Panc1 (cell line): ENCODE data around the gene TRIL. TPM values are rescaled to one million over a fixed set of nuclear protein-coding genes. Genes with fewer than 3 reads are reported as not detected.

Experiments used
- ATAC-seq: fragments of 200-7000 bp; cut with Tn5 transposase; 2 replicates; pipeline ENCODE4 v1.9.1; 2020; ENCODE audit warnings: mild to moderate bottlenecking, moderate library complexity
- BruUV-seq: library from RNA; stranded (reverse); fragments of 400-500 nt; replicated peaks from 2 replicates; lab custom pipeline; 2021; lab: Mats Ljungman, UMichigan
- CTCF ChIA-PET: fragments of 300-600 bp; sonication (Branson Sonifier 250); formaldehyde crosslinking; loops from one replicate; lab custom pipeline; 2022; ENCODE audit warnings: antibody characterized with exemption; lab: Charles Lee
- POLR2A ChIA-PET: fragments of 300-600 bp; sonication (Branson Sonifier 250); formaldehyde crosslinking; loops from one replicate; lab custom pipeline; 2022; ENCODE audit warnings: antibody characterized with exemption; lab: Charles Lee
- DNase-seq: peaks from one replicate; pipeline ENCODE4 v3.0.0-alpha.2; 2010; ENCODE audit warnings: low read depth, low spot score
- H3K27ac ChIP-seq: 2 replicates; pipeline ENCODE4 v1.5.1; 2011; ENCODE audit warnings: mild to moderate bottlenecking, low read length, inconsistent platforms
- H3K27me3 ChIP-seq: fragments of 200-500 bp; sonication (Bioruptor generic); 2 replicates; pipeline ENCODE4 v1.6.0; 2014; ENCODE audit warnings: low read length, inconsistent platforms; ENCODE audit not compliant: control insufficient read depth, insufficient read depth
- H3K36me3 ChIP-seq: fragments of 200-500 bp; sonication (Bioruptor generic); 2 replicates; pipeline ENCODE4 v1.5.1; 2014; ENCODE audit warnings: inconsistent platforms, mild to moderate bottlenecking, low read length, moderate library complexity; ENCODE audit not compliant: control insufficient read depth, insufficient read depth
- H3K4me1 ChIP-seq: 2 replicates; pipeline ENCODE4 v1.5.1; 2011; ENCODE audit warnings: inconsistent platforms, mild to moderate bottlenecking, low read length, moderate library complexity; ENCODE audit not compliant: control insufficient read depth, insufficient read depth
- H3K4me3 ChIP-seq, 2 experiments: 2 replicates each; pipeline ENCODE4 v1.5.1; 2011 to 2012; ENCODE audit warnings: low read depth in 2 of 2, low read length in 2 of 2, mild to moderate bottlenecking in 2 of 2, inconsistent platforms in 1 of 2, moderate library complexity in 1 of 2
- H3K9me3 ChIP-seq: fragments of 200-500 bp; sonication (Bioruptor generic); 2 replicates; pipeline ENCODE4 v1.5.1; 2014; ENCODE audit warnings: low read depth, mild to moderate bottlenecking, inconsistent platforms, low read length, moderate library complexity; ENCODE audit not compliant: control insufficient read depth, insufficient read depth
- POLR2AphosphoS5 ChIP-seq: IDR thresholded peaks from 2 replicates; pipeline ENCODE4 v1.6.1; 2012; ENCODE audit warnings: mild to moderate bottlenecking, low read depth, low read length, moderate library complexity
- SIN3A ChIP-seq: IDR thresholded peaks from 2 replicates; pipeline ENCODE4 v1.6.1; 2012; ENCODE audit warnings: low read depth, mild to moderate bottlenecking, low read length, moderate library complexity, borderline replicate concordance; ENCODE audit not compliant: insufficient read depth
- TCF7L2 ChIP-seq: IDR thresholded peaks from 2 replicates; pipeline ENCODE4 v1.6.1; 2011; ENCODE audit warnings: mild to moderate bottlenecking, low read depth, low read length, inconsistent platforms
- in situ Hi-C: cut with HindIII; loops from 2 replicates; pipeline ENCODE4 v1.10.0; 2016; ENCODE audit warnings: low sequenced_read_pairs, low pct_unique_long_range_greater_than_20kb
- intact Hi-C: fragments of 100-400 bp; cut with micrococcal nuclease; formaldehyde crosslinking; loops from one replicate; pipeline ENCODE4 v1.10.0; 2022; ENCODE audit not compliant: unreplicated experiment
- total RNA-seq: library from RNA; stranded (reverse); gene quantifications from one replicate; pipeline ENCODE4 v1.2.1, GENCODE V29; 2021; ENCODE audit not compliant: unreplicated experiment
- TF ChIP-seq, protein P1 (sequence below): fragments of 450-650 bp; IDR thresholded peaks from 2 replicates; pipeline ENCODE4 v1.5.1; 2017; ENCODE audit warnings: mild to moderate bottlenecking
- TF ChIP-seq, protein P2 (sequence below), 2 experiments: IDR thresholded peaks; 2 replicates each; pipeline ENCODE4 v1.6.1; 2011 to 2012; ENCODE audit warnings: low read depth in 2 of 2, control low read depth in 1 of 2, low read length in 1 of 2, mild to moderate bottlenecking in 1 of 2, moderate library complexity in 1 of 2; ENCODE audit not compliant: insufficient read depth in 1 of 2

Gene TRIL
- total RNA-seq, 1 experiment from 2014 or later = not detected

DNA sequence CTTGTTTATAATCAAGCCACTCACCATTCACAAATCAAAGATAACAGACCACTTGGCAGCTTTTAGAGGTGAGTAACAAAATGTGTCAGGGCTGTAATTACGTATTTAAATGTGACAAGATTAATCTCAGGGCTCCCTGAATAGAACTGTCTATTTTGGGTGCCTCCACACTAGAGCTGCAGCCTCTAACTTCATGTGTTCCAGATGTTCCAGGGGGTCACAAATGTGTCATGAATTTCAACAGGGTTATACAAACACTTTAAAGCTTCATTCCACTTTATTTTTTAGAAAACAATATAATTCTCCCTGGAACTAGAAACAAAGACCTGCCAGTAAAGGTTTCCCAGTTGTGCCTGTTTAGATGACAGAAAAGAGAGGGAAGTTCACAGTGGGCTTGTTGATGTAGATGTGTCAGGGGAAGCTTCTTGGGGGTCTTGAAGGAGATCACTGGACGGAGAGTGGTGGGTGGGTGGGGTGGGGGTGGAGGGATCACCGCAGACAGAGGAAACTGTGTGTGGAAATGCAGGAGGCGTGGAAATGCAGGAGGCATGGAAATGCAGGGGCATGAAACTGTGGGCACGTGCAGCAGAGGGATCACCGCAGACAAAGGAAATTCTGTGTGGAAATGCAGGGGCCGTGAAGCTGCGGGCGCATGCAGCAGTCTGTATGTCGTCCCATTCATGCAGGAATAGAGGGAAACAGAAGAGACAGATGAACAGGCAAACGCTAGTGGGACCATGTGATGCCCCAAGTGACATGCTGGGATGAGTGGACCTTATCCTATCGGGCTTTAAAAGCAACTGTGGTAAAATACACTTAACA is 42.0 kb upstream of the TRIL start:
- intact Hi-C loops = no loop called here
- ATAC-seq = no peak

GRCh38 chr7:28999427-28999826 is 41.3 kb upstream of the TRIL start:
- intact Hi-C loops (no loop called here), in situ Hi-C loops (no loop called here)
- no TSS peak for BruUV-seq
- no peak for ATAC-seq
- TF ChIP-seq POLR2AphosphoS5 = no peak
- no peak for TF ChIP-seq TCF7L2
- TF ChIP-seq SIN3A = no peak
- TF ChIP-seq, protein P1, sequence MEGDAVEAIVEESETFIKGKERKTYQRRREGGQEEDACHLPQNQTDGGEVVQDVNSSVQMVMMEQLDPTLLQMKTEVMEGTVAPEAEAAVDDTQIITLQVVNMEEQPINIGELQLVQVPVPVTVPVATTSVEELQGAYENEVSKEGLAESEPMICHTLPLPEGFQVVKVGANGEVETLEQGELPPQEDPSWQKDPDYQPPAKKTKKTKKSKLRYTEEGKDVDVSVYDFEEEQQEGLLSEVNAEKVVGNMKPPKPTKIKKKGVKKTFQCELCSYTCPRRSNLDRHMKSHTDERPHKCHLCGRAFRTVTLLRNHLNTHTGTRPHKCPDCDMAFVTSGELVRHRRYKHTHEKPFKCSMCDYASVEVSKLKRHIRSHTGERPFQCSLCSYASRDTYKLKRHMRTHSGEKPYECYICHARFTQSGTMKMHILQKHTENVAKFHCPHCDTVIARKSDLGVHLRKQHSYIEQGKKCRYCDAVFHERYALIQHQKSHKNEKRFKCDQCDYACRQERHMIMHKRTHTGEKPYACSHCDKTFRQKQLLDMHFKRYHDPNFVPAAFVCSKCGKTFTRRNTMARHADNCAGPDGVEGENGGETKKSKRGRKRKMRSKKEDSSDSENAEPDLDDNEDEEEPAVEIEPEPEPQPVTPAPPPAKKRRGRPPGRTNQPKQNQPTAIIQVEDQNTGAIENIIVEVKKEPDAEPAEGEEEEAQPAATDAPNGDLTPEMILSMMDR = no peak
- TF ChIP-seq, protein P2, sequence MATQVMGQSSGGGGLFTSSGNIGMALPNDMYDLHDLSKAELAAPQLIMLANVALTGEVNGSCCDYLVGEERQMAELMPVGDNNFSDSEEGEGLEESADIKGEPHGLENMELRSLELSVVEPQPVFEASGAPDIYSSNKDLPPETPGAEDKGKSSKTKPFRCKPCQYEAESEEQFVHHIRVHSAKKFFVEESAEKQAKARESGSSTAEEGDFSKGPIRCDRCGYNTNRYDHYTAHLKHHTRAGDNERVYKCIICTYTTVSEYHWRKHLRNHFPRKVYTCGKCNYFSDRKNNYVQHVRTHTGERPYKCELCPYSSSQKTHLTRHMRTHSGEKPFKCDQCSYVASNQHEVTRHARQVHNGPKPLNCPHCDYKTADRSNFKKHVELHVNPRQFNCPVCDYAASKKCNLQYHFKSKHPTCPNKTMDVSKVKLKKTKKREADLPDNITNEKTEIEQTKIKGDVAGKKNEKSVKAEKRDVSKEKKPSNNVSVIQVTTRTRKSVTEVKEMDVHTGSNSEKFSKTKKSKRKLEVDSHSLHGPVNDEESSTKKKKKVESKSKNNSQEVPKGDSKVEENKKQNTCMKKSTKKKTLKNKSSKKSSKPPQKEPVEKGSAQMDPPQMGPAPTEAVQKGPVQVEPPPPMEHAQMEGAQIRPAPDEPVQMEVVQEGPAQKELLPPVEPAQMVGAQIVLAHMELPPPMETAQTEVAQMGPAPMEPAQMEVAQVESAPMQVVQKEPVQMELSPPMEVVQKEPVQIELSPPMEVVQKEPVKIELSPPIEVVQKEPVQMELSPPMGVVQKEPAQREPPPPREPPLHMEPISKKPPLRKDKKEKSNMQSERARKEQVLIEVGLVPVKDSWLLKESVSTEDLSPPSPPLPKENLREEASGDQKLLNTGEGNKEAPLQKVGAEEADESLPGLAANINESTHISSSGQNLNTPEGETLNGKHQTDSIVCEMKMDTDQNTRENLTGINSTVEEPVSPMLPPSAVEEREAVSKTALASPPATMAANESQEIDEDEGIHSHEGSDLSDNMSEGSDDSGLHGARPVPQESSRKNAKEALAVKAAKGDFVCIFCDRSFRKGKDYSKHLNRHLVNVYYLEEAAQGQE (IDR thresholded peaks at IDR 0.05; ENCODE audit: insufficient read depth in 1 of 2, low read depth in 2 of 2, low read length in 1 of 2) = no peak
- Histone ChIP-seq H3K27me3 (peaks cover 5% of the 10 kb centered on the region; the same call in 1 of the 2 replicates), H3K4me1 (no peaks in the 10 kb centered on the region), H3K9me3 (no peaks in the 10 kb centered on the region), H3K4me3 (no peak overlapping the region), H3K36me3 (no peaks in the 10 kb centered on the region), H3K27ac (no peak overlapping the region)
- DNase-seq = no peak
- CTCF ChIA-PET = no interaction called here
- POLR2A ChIA-PET = no interaction called here

More for the DNA sequence above, 42.0 kb upstream of the TRIL start:
- no peaks in the 10 kb centered on the region for H3K36me3 ChIP-seq
- DNase-seq = no peak
- in situ Hi-C loops = no loop called here
- no peaks in the 10 kb centered on the region for H3K4me1 ChIP-seq
- ChIA-PET CTCF (no interaction called here), POLR2A (no interaction called here)
- no peak overlapping the region for H3K27ac ChIP-seq
- peaks cover 5% of the 10 kb centered on the region; the same call in 1 of the 2 replicates for H3K27me3 ChIP-seq
- BruUV-seq = no TSS peak
- TF ChIP-seq, protein P2 (IDR thresholded peaks at IDR 0.05; ENCODE audit: insufficient read depth in 1 of 2, low read depth in 2 of 2, low read length in 1 of 2) = no peak
- no peak for TF ChIP-seq SIN3A
- TF ChIP-seq, protein P1 = no peak
- TF ChIP-seq TCF7L2 = no peak
- TF ChIP-seq POLR2AphosphoS5 = no peak
- H3K4me3 ChIP-seq = no peak overlapping the region
- no peaks in the 10 kb centered on the region for H3K9me3 ChIP-seq
